ENCODE results near the gene ACER3.
"Not testable (repeated sequence)": the region's sequence is repeated elsewhere in the genome, so short reads cannot be mapped to it uniquely, and the experiment has no call there.

Gene ACER3

GRCh38 chr11:76860539-76861475 lies at the start of gene ACER3:
TSS of gene ACER3 (plus strand) at chr11:76860918. CDS start at chr11:76860977, 59 bp downstream.
- peak; percentile 98 for DNase-seq

DNA sequence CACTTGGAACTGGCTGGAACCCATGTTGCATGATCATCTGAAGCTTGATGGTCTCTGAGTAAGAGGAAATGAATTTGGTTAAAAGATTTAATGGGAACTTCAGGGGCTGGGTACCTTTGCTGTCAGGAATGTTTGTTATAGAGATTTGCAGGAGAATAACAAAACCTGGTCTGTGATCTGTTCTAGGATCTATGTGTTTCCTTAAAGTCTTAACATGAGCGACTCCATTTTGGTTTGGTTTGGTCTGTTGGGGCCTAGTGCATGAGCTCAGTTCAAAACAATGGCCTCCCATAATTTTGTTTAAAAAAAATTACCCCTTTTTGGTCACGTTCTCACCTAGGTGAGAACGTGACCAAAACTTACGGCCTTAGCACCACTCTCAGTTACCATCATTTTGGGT lies 49.5 kb upstream of the ACER3 start:
- no peak for DNase-seq

DNA sequence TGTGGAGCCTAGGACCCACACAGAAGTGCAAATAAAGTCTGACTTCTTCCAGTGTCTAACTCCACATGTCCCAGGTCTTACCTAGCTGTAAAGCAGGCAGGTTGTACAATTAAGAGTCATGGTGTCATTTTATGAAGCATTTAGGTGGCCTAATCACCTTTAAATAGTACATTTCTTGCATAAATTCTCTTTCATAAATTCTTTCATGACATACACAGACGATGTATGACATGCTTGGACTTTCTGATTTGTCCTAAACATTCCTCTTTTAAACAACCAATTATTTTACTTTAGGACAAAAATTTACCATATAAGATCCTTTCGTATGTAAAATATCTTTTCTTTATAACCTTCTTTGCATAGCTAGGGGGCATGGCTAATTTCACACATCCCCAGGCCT lies 46.3 kb upstream of the ACER3 start:
- DNase-seq, result no peak

DNA sequence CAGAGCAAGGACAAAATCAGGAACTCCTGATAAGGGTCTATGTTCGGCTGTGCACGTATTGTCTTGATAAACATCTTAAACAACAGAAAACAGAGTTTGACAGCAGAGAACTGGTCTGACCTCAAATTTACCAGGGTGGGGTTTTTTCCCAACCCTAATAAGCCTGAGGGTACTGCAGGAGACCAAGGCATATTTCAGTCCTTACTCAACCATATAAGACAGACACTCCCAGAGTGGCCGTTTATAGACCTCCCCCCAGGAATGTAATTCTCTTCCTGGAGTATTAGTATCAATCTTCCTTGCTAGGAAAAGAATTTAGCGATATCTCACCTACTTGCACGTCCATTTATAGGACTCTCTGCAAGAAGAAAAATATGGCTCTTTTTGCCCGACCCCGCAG lies 45.0 kb upstream of the ACER3 start:
- DNase-seq, result not testable (repeated sequence)

GRCh38 chr11:76820184-76820566 lies 40.5 kb upstream of the ACER3 start:
- no peak for DNase-seq

DNA sequence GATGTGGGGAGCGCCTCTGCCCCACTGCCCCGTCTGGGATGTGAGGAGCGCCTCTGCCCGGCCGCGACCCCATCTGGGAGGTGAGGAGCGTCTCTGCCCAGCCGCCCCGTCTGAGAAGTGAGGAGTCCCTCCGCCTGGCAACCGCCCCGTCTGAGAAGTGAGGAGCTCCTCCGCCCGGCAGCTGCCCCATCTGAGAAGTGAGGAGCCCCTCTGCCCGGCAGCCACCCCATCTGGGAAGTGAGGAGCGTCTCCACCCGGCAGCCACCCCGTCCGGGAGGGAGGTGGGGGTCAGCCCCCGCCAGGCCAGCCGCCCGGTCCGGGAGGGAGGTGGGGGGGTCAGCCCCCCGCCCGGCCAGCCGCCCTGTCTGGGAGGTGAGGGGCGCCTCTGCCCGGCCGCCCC lies 39.3 kb upstream of the ACER3 start:
- not testable (repeated sequence) for DNase-seq

DNA sequence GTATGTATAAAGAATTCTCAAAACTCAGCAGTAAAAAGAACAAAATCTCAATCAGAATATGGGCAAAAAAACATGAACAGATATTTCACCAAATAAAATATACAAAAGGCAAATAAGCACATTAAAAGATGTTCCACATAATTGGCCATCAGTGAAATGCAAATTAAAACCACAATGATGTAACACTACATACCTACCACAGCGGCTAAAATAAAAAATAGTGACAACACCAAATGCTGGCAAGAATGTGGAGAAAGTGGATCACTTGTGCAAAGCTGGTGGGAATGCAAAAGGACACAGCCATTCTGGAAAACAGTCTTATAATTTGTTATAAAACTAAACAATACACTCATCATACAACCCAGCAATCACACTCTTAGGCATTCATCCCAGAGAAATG lies 38.3 kb upstream of the ACER3 start:
- DNase-seq, result no peak

- DNase-seq, result no peak
Observed at GRCh38 chr11:76823481-76824028, 37.2 kb upstream of the ACER3 start.

- no peak for DNase-seq
Observed at GRCh38 chr11:76824083-76824939, 36.4 kb upstream of the ACER3 start.

GRCh38 chr11:76824980-76825725 lies 35.6 kb upstream of the ACER3 start:
- no peak for DNase-seq

- DNase-seq, result no peak
Observed at GRCh38 chr11:76825726-76826396, 34.9 kb upstream of the ACER3 start.

GRCh38 chr11:76826508-76826907 lies 34.2 kb upstream of the ACER3 start:
- DNase-seq, result not testable (repeated sequence)

DNA sequence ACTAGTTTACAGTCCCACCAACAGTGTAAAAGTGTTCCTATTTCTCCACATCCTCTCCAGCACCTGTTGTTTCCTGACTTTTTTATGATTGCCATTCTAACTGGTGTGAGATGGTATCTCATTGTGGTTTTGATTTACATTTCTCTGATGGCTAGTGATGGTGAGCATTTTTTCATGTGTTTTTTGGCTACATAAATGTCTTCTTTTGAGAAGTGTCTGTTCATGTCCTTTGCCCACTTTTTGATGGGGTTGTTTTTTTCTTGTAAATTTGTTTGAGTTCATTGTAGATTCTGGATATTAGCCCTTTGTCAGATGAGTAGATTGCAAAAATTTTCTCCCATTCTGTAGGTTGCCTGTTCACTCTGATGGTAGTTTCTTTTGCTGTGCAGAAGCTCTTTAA lies 33.7 kb upstream of the ACER3 start:
- DNase-seq, result not testable (repeated sequence)

DNA sequence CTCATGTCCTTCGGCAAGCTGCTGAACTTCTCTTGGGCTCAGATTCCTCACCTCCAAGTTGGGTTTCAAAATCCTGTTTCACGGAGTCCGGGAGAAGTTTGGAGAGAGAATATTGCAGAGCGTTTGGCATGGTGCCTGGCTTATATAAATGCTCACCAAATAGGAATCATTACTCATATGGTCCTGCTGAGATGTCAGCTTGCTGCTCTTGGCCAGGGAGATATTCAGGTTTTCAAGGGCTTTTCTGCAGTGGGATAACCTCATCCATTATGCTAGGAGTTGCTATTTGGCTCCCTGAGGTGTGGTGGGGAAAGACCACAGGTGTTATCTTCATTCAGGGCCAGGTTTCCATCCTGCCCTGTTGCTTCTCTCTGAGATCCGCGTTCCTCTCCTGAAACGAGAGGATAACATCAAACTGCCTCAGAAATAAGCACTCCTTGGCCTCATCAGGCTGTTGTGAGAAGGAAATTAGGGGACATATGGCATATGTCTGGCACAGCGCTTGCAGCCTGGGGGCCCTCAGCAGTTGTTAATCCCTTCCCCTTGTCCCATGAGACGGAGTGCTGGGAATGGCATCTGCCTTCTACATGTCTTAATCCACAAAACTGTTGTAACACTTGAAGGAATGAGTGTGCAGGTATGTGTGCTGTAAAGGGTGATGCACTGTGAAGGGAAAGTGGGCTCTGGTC lies 29.9 kb upstream of the ACER3 start:
- DNase-seq, result no peak

DNA sequence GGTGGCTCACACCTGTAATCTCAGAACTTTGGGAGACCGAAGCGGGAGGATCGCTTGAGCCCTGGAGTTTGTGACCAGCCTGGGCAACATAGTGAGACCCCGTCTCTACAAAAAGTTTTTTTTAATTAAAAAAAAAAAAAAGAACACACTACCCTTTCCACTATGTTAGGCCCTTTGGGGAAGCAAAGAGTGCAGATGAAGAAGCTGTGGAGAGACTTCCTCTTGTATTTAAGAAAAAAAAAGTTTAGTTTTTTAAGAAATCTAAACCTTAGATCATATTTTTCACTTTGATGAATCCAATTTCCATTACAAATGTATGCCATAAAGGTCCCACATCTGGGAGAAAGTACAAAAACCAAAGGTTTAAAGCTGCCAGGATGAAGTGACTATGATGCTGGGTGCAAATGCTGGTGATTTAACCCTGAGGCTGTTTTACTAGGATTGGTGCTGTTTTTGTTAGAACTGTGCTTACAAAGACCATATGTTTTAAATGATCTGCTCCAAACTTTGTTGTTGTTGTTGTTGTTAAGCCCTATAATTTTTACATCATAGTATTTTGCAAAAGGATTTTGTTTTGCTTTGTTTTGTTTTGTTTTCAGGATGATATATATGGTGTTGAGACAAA lies 28.9 kb upstream of the ACER3 start:
- no peak for DNase-seq

DNA sequence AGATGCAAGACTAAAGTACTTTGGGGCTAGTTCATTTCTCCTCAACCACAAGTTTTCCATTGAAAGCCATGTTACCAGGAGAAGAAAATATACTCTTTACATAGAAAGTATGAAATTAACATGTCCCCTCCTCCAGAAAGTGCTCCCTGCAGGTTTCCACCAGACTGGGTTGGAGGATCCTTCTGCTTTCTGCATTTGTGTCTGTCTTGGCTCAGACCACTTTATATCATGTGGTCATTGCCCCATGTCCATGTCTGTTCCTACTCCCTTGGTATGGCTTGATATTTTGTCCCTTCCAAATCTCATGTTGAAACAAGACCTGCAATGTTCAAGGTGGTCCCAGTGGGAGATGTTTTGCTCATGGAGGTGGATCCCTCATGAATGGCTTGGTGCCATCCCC lies 28.4 kb upstream of the ACER3 start:
- no peak for DNase-seq

GRCh38 chr11:76834151-76834550 lies 26.6 kb upstream of the ACER3 start:
- DNase-seq, result no peak

GRCh38 chr11:76835036-76835435 lies 25.7 kb upstream of the ACER3 start:
- no peak for DNase-seq

GRCh38 chr11:76835928-76836612 lies 24.6 kb upstream of the ACER3 start:
- no peak for DNase-seq

DNA sequence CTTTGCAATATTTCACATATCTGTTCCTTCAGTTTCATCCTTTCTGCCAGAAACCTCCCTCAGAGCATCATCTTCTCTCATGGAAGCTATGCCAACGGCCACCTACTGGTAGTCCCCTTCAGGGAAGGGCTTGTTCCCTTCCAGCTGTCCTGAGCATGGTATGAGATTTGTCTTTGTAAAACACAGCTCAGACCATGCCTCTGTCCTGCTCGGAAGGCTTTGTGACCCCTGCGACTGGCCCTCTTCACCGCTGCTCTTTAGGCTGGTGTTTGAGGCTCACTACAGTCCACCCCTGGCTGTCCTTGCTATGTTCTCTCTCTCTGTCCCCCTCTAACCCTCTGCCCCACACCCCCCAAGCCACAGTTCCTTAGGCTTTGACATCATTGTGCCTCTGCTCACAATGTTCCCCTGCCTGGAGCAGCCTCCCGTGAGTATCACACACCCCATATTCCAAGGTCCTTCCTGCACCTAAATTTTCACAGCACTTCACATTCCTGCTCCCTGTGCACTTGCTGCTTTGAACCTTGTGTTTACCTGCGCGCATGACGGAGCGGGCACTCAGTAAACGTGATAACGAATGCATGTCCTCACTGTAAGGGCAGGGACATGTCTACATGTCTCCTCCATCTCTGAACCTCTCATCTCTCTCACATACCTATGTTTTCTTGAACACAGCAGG lies 24.0 kb upstream of the ACER3 start:
- no peak for DNase-seq
